Airway epithelial cell (primary cell): ENCODE results near the gene SPIN3. TPM values are rescaled to one million over a fixed set of nuclear protein-coding genes. Genes with fewer than 3 reads are reported as not detected.

Experiments
- total RNA-seq: library from RNA; depleted of rRNA; stranded (reverse); fragments of >200 nt; gene quantifications from 2 replicates; pipeline ENCODE4 v1.2.3, GENCODE V29; 2015

SPIN3 gene
- total RNA-seq: 2.5 and 2.6 TPM in 2 replicates

GRCh38 chrX:56995271-56995994 is at the start of gene SPIN3:
Gene SPIN3 (minus strand): TSS chrX:56995541. CDS start chrX:56994947, 594 bp downstream.

Other genes starting within 250 kb of the SPIN3 start
- 4.2 and 4.7 TPM in 2 replicates for gene SPIN2B, start 126.0 kb upstream of the SPIN3 start, total RNA-seq
- gene SPIN2A, start 141.9 kb upstream of the SPIN3 start, total RNA-seq: 0.07 TPM in 1 of 2 replicates, not detected in the other